ENCODE measurements around the gene PACRG. TPM values are rescaled to one million over a fixed set of nuclear protein-coding genes. Genes with fewer than 3 reads are reported as not detected.

The PACRG gene
- total and polyA plus RNA-seq, 10 of the 15 experiments (the other 5 are each of a cell fraction or from before 2014, with no cell fraction given): not detected

DNA sequence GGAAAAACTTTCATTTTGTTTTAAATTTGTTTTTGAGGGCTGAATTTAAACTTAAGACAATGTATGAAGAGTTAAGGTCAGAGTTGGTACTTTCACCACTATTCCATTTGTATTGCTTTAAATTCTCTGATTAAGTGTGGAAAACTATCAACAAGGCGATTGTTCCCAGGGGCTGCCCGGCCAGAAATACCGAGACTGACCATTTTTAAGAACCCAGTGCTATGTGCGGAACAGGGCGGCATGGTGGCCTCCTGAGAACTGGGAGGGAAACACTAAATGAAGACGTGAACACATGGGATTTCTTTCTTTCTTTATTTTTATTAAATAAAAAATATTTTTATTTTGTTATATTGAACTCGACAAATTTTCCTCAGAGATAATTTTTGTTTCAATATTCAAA lies 465.6 kb downstream of the PACRG start:
- in situ Hi-C loops (cut with MboI) (no loop called here), intact Hi-C loops (cut with micrococcal nuclease; ENCODE audit: unreplicated experiment) (no loop called here)
- ChIA-PET POLR2A (no interaction called here), RAD21 (ENCODE audit: unreplicated experiment) (no interaction called here), SMC1A (ENCODE audit: uncharacterized antibody, unreplicated experiment) (no interaction called here), CTCF (no interaction called here)
- Histone ChIP-seq H3K4me2 (ENCODE audit: control insufficient read depth, insufficient read depth) (no peak overlapping the region), H4K20me1 (ENCODE audit: control insufficient read depth, insufficient read depth) (no peaks in the 10 kb centered on the region), H3K36me3 (ENCODE audit: control insufficient read depth in 2 of 2, insufficient read depth in 2 of 2, low read length in 1 of 2) (no peaks in the 10 kb centered on the region), H3K4me1 (ENCODE audit: control insufficient read depth, insufficient read depth, low read length) (no peaks in the 10 kb centered on the region), H3K79me2 (ENCODE audit: control insufficient read depth, insufficient read depth, low read length) (no peaks in the 10 kb centered on the region), H3K27ac (ENCODE audit: control insufficient read depth, insufficient read depth) (no peak overlapping the region), H2AFZ (ENCODE audit: control insufficient read depth, low read depth, low read length) (no peak overlapping the region), H3K9me3 (replicated peaks; ENCODE audit: control insufficient read depth, insufficient read depth, low read length) (no peaks in the 10 kb centered on the region), H3K9ac (ENCODE audit: control insufficient read depth, insufficient read depth, low read length) (no peak overlapping the region), H3K27me3 (replicated peaks in 1 of 2; ENCODE audit: control insufficient read depth in 2 of 2, insufficient read depth in 2 of 2, low read length in 1 of 2) (0 out of 4 replicates have a peak, but pooled peaks cover 0 to 2% of the 10 kb centered on the region in 2 experiments), H3K4me3 (no peak overlapping the region)
- no peak for ATAC-seq
- 17% methylated on average over 7 of the region's 7 CpGs for WGBS (ENCODE audit: insufficient coverage, insufficient replicate concordance, low lambda C conversion rate, missing lambda C conversion rate)
- DNase-seq (ENCODE audit: low read depth, low spot score): no peak
- FAIRE-seq: no peak
- no TSS peak for BruUV-seq (replicated peaks)
- TF ChIP-seq, protein P1, sequence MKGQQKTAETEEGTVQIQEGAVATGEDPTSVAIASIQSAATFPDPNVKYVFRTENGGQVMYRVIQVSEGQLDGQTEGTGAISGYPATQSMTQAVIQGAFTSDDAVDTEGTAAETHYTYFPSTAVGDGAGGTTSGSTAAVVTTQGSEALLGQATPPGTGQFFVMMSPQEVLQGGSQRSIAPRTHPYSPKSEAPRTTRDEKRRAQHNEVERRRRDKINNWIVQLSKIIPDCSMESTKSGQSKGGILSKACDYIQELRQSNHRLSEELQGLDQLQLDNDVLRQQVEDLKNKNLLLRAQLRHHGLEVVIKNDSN (IDR thresholded peaks at IDR 0.05; ENCODE audit: borderline replicate concordance, extremely low read length, insufficient read depth, low read depth, low read length): no peak
- TF ChIP-seq, protein P2, sequence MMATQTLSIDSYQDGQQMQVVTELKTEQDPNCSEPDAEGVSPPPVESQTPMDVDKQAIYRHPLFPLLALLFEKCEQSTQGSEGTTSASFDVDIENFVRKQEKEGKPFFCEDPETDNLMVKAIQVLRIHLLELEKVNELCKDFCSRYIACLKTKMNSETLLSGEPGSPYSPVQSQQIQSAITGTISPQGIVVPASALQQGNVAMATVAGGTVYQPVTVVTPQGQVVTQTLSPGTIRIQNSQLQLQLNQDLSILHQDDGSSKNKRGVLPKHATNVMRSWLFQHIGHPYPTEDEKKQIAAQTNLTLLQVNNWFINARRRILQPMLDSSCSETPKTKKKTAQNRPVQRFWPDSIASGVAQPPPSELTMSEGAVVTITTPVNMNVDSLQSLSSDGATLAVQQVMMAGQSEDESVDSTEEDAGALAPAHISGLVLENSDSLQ (IDR thresholded peaks at IDR 0.05): no peak
- TF ChIP-seq LARP7 (IDR thresholded peaks at IDR 0.05): no peak

DNA sequence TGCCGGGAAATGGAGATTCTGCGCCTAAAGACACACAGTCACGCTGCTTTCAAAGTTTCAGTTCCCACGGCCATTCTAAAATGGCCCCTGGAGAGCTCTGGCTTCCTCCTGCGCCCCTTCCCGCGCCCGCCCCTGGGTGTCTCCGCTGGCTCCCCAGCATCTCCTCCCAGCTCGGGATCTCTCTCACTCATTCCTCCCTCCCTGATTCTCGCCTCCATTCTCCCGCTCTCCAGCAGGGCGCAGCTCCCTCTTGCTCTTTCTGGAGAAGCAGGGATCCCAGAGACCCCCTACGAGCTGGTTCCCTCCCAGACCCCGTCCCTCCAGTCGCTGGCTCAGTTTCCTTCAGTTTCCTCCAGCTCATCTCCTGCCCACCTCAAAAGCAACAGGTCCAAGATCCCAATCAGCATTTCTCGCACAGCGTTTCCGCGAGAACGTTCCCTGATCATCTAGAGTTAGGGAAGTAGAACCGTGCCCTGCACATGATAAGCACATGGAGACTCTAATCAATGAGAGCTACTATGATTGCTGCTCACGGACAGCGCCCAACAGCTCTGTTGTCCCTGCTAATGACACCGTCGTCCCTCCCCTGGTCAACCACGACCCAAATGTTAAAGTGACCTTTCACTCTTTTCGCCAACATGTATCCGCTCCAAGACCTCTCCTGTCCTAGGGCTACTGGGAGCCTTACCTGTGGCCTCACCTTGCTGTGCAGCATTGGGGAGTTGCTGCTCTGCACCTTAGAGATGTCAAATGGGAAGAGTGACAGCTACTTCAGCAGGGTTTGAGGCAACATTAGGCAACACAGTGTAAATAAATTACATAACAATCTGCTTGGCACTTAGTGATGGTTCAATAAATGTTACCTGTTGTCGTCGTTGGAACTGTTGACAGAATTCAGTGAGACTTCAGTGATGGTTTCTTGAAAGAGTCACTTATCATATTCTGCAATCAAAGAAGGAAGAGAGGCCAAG lies 468.2 kb downstream of the PACRG start:
- TF ChIP-seq NR2F1 (conservative IDR thresholded peaks at IDR 0.05) (no peak), SMC3 (IDR thresholded peaks at IDR 0.05; ENCODE audit: borderline replicate concordance, low read length) (no peak), BACH1 (IDR thresholded peaks at IDR 0.05; ENCODE audit: borderline replicate concordance) (no peak), TARDBP (IDR thresholded peaks at IDR 0.05; ENCODE audit: borderline replicate concordance) (no peak), EZH2 (IDR thresholded peaks at IDR 0.05; ENCODE audit: borderline replicate concordance, control insufficient read depth, low read depth, low read length) (no peak)
- TF ChIP-seq, protein P3, sequence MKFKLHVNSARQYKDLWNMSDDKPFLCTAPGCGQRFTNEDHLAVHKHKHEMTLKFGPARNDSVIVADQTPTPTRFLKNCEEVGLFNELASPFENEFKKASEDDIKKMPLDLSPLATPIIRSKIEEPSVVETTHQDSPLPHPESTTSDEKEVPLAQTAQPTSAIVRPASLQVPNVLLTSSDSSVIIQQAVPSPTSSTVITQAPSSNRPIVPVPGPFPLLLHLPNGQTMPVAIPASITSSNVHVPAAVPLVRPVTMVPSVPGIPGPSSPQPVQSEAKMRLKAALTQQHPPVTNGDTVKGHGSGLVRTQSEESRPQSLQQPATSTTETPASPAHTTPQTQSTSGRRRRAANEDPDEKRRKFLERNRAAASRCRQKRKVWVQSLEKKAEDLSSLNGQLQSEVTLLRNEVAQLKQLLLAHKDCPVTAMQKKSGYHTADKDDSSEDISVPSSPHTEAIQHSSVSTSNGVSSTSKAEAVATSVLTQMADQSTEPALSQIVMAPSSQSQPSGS (IDR thresholded peaks at IDR 0.05; ENCODE audit: low read length): no peak
- TF ChIP-seq, protein P4, sequence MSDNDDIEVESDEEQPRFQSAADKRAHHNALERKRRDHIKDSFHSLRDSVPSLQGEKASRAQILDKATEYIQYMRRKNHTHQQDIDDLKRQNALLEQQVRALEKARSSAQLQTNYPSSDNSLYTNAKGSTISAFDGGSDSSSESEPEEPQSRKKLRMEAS (IDR thresholded peaks at IDR 0.05; ENCODE audit: low read depth, low read length): no peak
- POLR2A ChIA-PET: no interaction called here
- H3K4me1 ChIP-seq (ENCODE audit: control insufficient read depth, insufficient read depth, low read length): no peaks in the 10 kb centered on the region
- SMC1A ChIA-PET (ENCODE audit: uncharacterized antibody, unreplicated experiment): no interaction called here
- H3K4me2 ChIP-seq (ENCODE audit: control insufficient read depth, insufficient read depth): no peak overlapping the region
- intact Hi-C loops (cut with micrococcal nuclease; ENCODE audit: unreplicated experiment): no loop called here
- H3K79me2 ChIP-seq (ENCODE audit: control insufficient read depth, insufficient read depth, low read length): no peaks in the 10 kb centered on the region
- FAIRE-seq: no peak
- CTCF ChIA-PET: no interaction called here
- no peaks in the 10 kb centered on the region for H3K9me3 ChIP-seq (replicated peaks; ENCODE audit: control insufficient read depth, insufficient read depth, low read length)
- no peak overlapping the region for H3K4me3 ChIP-seq
- no peak for DNase-seq (ENCODE audit: low read depth, low spot score)
- in situ Hi-C loops (cut with MboI): no loop called here
- H3K27ac ChIP-seq (ENCODE audit: control insufficient read depth, insufficient read depth): no peak overlapping the region
- H3K9ac ChIP-seq (ENCODE audit: control insufficient read depth, insufficient read depth, low read length): no peak overlapping the region
- H2AFZ ChIP-seq (ENCODE audit: control insufficient read depth, low read depth, low read length): no peak overlapping the region
- RAD21 ChIA-PET (ENCODE audit: unreplicated experiment): no interaction called here
- H3K27me3 ChIP-seq (replicated peaks in 1 of 2; ENCODE audit: control insufficient read depth in 2 of 2, insufficient read depth in 2 of 2, low read length in 1 of 2): no peaks in the 10 kb centered on the region
- H3K36me3 ChIP-seq (ENCODE audit: control insufficient read depth in 2 of 2, insufficient read depth in 2 of 2, low read length in 1 of 2): no peaks in the 10 kb centered on the region
- no TSS peak for BruUV-seq (replicated peaks)
- 54% methylated on average over 31 of the region's 31 CpGs for WGBS (ENCODE audit: insufficient coverage, insufficient replicate concordance, low lambda C conversion rate, missing lambda C conversion rate)
- H4K20me1 ChIP-seq (ENCODE audit: control insufficient read depth, insufficient read depth): no peaks in the 10 kb centered on the region
- no peak for ATAC-seq
